ENCODE measurements around the gene ASB5.

DNA sequence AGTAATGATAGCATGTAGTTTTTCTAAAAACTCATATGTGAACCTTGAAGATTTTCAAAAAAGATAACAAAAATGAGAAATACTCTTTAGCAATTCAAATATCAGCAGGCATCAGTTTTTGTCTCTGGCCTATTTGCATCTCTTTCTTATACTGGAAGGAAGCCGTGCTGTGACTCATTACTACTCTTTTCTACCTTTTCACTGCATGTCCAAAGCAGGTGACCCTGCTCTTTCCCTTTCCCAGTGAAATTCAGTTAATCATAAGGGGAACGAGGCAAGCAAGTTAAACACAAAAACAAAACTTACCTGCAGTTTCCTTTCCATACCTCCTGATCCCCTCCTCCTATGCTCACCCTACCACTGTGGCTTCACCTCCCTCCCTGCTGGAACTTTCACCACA lies 83.0 kb downstream of the ASB5 start:
- TF ChIP-seq, protein P1, sequence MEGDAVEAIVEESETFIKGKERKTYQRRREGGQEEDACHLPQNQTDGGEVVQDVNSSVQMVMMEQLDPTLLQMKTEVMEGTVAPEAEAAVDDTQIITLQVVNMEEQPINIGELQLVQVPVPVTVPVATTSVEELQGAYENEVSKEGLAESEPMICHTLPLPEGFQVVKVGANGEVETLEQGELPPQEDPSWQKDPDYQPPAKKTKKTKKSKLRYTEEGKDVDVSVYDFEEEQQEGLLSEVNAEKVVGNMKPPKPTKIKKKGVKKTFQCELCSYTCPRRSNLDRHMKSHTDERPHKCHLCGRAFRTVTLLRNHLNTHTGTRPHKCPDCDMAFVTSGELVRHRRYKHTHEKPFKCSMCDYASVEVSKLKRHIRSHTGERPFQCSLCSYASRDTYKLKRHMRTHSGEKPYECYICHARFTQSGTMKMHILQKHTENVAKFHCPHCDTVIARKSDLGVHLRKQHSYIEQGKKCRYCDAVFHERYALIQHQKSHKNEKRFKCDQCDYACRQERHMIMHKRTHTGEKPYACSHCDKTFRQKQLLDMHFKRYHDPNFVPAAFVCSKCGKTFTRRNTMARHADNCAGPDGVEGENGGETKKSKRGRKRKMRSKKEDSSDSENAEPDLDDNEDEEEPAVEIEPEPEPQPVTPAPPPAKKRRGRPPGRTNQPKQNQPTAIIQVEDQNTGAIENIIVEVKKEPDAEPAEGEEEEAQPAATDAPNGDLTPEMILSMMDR (conservative IDR thresholded peaks at IDR 0.05 in 1 of 2, IDR thresholded peaks at IDR 0.05 in 1 of 2; ENCODE audit: extremely low read depth in 1 of 2, insufficient read depth in 1 of 2, low read depth in 1 of 2, low read length in 2 of 2): no peak
- no peak for TF ChIP-seq EZH2 (IDR thresholded peaks at IDR 0.05; ENCODE audit: borderline replicate concordance, low read length)

Data from mammary epithelial cell (primary cell).